SH-SY5Y (cell line): Measurements from ENCODE around the gene ROBO2.

Source experiments
- GATA2 ChIP-seq: IDR thresholded peaks from 2 replicates; pipeline ENCODE4 v1.6.1; 2011; ENCODE audit warnings: mild to moderate bottlenecking, low read depth, low read length
- GATA3 ChIP-seq: IDR thresholded peaks from 2 replicates; pipeline ENCODE4 v1.6.1; 2011; ENCODE audit warnings: low read depth, mild to moderate bottlenecking, low read length, moderate library complexity

GRCh38 chr3:77446084-77446483, 406.2 kb downstream of the ROBO2 start:
- no peak for TF ChIP-seq GATA2
- no peak for TF ChIP-seq GATA3
